T-helper 1 cell treated with Interleukin-12 subunit alpha and Interleukin-12 subunit beta and Interleukin-4 antibody, amounts not matched to agents 30 μg/mL and 1 μg/mL, for 36 hours (primary cell): ENCODE measurements around the gene BTNL2.
"Not testable (repeated sequence)": the region's sequence is repeated elsewhere in the genome, so short reads cannot be mapped to it uniquely, and the experiment has no call there.

Experiments used
- H3K27ac Mint-ChIP-seq: one replicate; pipeline ENCODE4 v1.8.0; 2021; ENCODE audit warnings: mild to moderate bottlenecking, mixed read lengths
- H3K27me3 Mint-ChIP-seq: one replicate; pipeline ENCODE4 v1.8.0; 2021; ENCODE audit warnings: low read depth, mixed read lengths
- H3K36me3 Mint-ChIP-seq: one replicate; pipeline ENCODE4 v1.8.0; 2021; ENCODE audit warnings: low read depth, mixed read lengths
- H3K4me1 Mint-ChIP-seq: one replicate; pipeline ENCODE4 v1.8.0; 2021; ENCODE audit warnings: low read depth, mixed read lengths
- H3K4me3 Mint-ChIP-seq: one replicate; pipeline ENCODE4 v1.8.0; 2021; ENCODE audit warnings: mild to moderate bottlenecking, moderate library complexity, mixed read lengths
- H3K9me3 Mint-ChIP-seq: one replicate; pipeline ENCODE4 v1.8.0; 2021; ENCODE audit warnings: mixed read lengths

Gene BTNL2

GRCh38 chr6:32406857-32407256 lies at the start of gene BTNL2:
Gene BTNL2 (minus strand): TSS chr6:32407181. CDS start chr6:32407123, 58 bp downstream.
- Mint-ChIP-seq H3K27me3 (peaks cover 49% of the 10 kb centered on the region), H3K9me3 (no peaks in the 10 kb centered on the region), H3K36me3 (no peaks in the 10 kb centered on the region), H3K4me3 (no peak within 1 kb of the TSS), H3K4me1 (no peaks in the 10 kb centered on the region), H3K27ac (no peak within 1 kb of the TSS)

- Mint-ChIP-seq H3K27ac (no peak overlapping the region), H3K9me3 (peaks cover 8% of the 10 kb centered on the region), H3K4me3 (no peak overlapping the region), H3K27me3 (peaks cover 32% of the 10 kb centered on the region), H3K4me1 (no peaks in the 10 kb centered on the region), H3K36me3 (no peaks in the 10 kb centered on the region)
Measured at GRCh38 chr6:32449088-32449736, 42.2 kb upstream of the BTNL2 start.

GRCh38 chr6:32447932-32448331 lies 41.0 kb upstream of the BTNL2 start:
- H3K36me3 Mint-ChIP-seq = peaks cover 5% of the 10 kb centered on the region
- H3K4me3 Mint-ChIP-seq = no peak overlapping the region
- H3K27ac Mint-ChIP-seq = no peak overlapping the region
- peaks cover 5% of the 10 kb centered on the region for H3K4me1 Mint-ChIP-seq
- H3K9me3 Mint-ChIP-seq = peaks cover 8% of the 10 kb centered on the region
- H3K27me3 Mint-ChIP-seq = peaks cover 32% of the 10 kb centered on the region

- peaks cover 14% of the 10 kb centered on the region for H3K4me1 Mint-ChIP-seq
- no peak overlapping the region for H3K27ac Mint-ChIP-seq
- H3K27me3 Mint-ChIP-seq = peaks cover 21% of the 10 kb centered on the region
- peaks cover 8% of the 10 kb centered on the region for H3K36me3 Mint-ChIP-seq
- H3K4me3 Mint-ChIP-seq = no peak overlapping the region
- no peaks in the 10 kb centered on the region for H3K9me3 Mint-ChIP-seq
Measured at GRCh38 chr6:32445321-32445854, 38.4 kb upstream of the BTNL2 start.

- H3K27ac Mint-ChIP-seq = no peak overlapping the region
- peaks cover 19% of the 10 kb centered on the region for H3K4me1 Mint-ChIP-seq
- H3K27me3 Mint-ChIP-seq = peaks cover 22% of the 10 kb centered on the region
- H3K9me3 Mint-ChIP-seq = no peaks in the 10 kb centered on the region
- H3K4me3 Mint-ChIP-seq = no peak overlapping the region
- H3K36me3 Mint-ChIP-seq = peaks cover 8% of the 10 kb centered on the region
Measured at GRCh38 chr6:32444433-32444832, 37.5 kb upstream of the BTNL2 start.

- H3K27ac Mint-ChIP-seq = no peak overlapping the region
- peaks cover 8% of the 10 kb centered on the region for H3K36me3 Mint-ChIP-seq
- H3K4me1 Mint-ChIP-seq = peaks cover 24% of the 10 kb centered on the region
- peaks cover 23% of the 10 kb centered on the region for H3K27me3 Mint-ChIP-seq
- no peak overlapping the region for H3K4me3 Mint-ChIP-seq
- no peaks in the 10 kb centered on the region for H3K9me3 Mint-ChIP-seq
Measured at GRCh38 chr6:32442977-32443552, 36.1 kb upstream of the BTNL2 start.

- Mint-ChIP-seq H3K27ac (no peak overlapping the region), H3K36me3 (peaks cover 8% of the 10 kb centered on the region), H3K4me1 (peaks cover 24% of the 10 kb centered on the region), H3K9me3 (no peaks in the 10 kb centered on the region), H3K27me3 (peaks cover 23% of the 10 kb centered on the region), H3K4me3 (peak overlapping the region; percentile 11)
Measured at GRCh38 chr6:32442243-32442667, 35.3 kb upstream of the BTNL2 start.

GRCh38 chr6:32439602-32440214 lies 32.7 kb upstream of the BTNL2 start, which contains the start of gene HLA-DRA:
Gene HLA-DRA (plus strand): TSS chr6:32439887. CDS start chr6:32439951, 64 bp downstream.
- Mint-ChIP-seq H3K4me1 (peaks cover 28% of the 10 kb centered on the region), H3K36me3 (peaks cover 8% of the 10 kb centered on the region)

GRCh38 chr6:32439139-32439538 lies 32.2 kb upstream of the BTNL2 start:
- Mint-ChIP-seq H3K4me3 (no peak overlapping the region), H3K36me3 (peaks cover 8% of the 10 kb centered on the region), H3K4me1 (peaks cover 28% of the 10 kb centered on the region), H3K27ac (peak overlapping the region; percentile 80), H3K27me3 (peaks cover 19% of the 10 kb centered on the region), H3K9me3 (no peaks in the 10 kb centered on the region)

More at GRCh38 chr6:32439602-32440214, 32.7 kb upstream of the BTNL2 start, which contains the start of gene HLA-DRA:
- peak within 1 kb of the TSS; percentile 80 for H3K27ac Mint-ChIP-seq
- peaks cover 18% of the 10 kb centered on the region for H3K27me3 Mint-ChIP-seq
- no peaks in the 10 kb centered on the region for H3K9me3 Mint-ChIP-seq
- H3K4me3 Mint-ChIP-seq = peak within 1 kb of the TSS; percentile 81

GRCh38 chr6:32436995-32437836 lies 30.2 kb upstream of the BTNL2 start:
- no peaks in the 10 kb centered on the region for H3K9me3 Mint-ChIP-seq
- H3K27me3 Mint-ChIP-seq = peaks cover 35% of the 10 kb centered on the region
- H3K27ac Mint-ChIP-seq = peak overlapping the region; percentile 9
- H3K4me1 Mint-ChIP-seq = peaks cover 22% of the 10 kb centered on the region
- H3K4me3 Mint-ChIP-seq = no peak overlapping the region
- H3K36me3 Mint-ChIP-seq = peaks cover 2% of the 10 kb centered on the region

GRCh38 chr6:32436186-32436585 lies 29.2 kb upstream of the BTNL2 start:
- Mint-ChIP-seq H3K4me1 (peaks cover 20% of the 10 kb centered on the region), H3K27me3 (peaks cover 32% of the 10 kb centered on the region), H3K36me3 (no peaks in the 10 kb centered on the region), H3K27ac (no peak overlapping the region), H3K9me3 (no peaks in the 10 kb centered on the region), H3K4me3 (no peak overlapping the region)

- H3K4me1 Mint-ChIP-seq, H3K27ac Mint-ChIP-seq, H3K4me3 Mint-ChIP-seq, H3K9me3 Mint-ChIP-seq, H3K36me3 Mint-ChIP-seq: not testable (repeated sequence)
- peaks cover 26% of the 10 kb centered on the region for H3K27me3 Mint-ChIP-seq
Measured at GRCh38 chr6:32433950-32434349, 27.0 kb upstream of the BTNL2 start.

- H3K4me3 Mint-ChIP-seq = no peak overlapping the region
- peaks cover 2% of the 10 kb centered on the region for H3K4me1 Mint-ChIP-seq
- H3K27ac Mint-ChIP-seq = no peak overlapping the region
- no peaks in the 10 kb centered on the region for H3K9me3 Mint-ChIP-seq
- no peaks in the 10 kb centered on the region for H3K36me3 Mint-ChIP-seq
- peaks cover 36% of the 10 kb centered on the region for H3K27me3 Mint-ChIP-seq
Measured at GRCh38 chr6:32432050-32432450, 25.1 kb upstream of the BTNL2 start.

GRCh38 chr6:32431142-32431541 lies 24.2 kb upstream of the BTNL2 start:
- Mint-ChIP-seq H3K4me1 (no peaks in the 10 kb centered on the region), H3K27ac (no peak overlapping the region), H3K27me3 (peaks cover 36% of the 10 kb centered on the region), H3K9me3 (no peaks in the 10 kb centered on the region), H3K4me3 (no peak overlapping the region), H3K36me3 (no peaks in the 10 kb centered on the region)
